DMS153 treated with DMSO at 0.1 percent for 48 hours (cell line): ENCODE measurements around the gene USP32.
"Not testable (repeated sequence)": the region's sequence is repeated elsewhere in the genome, so short reads cannot be mapped to it uniquely, and the experiment has no call there.

ENCODE experiments used
- DNase-seq: peaks from one replicate; lab custom pipeline; 2025; ENCODE audit not compliant: unreplicated experiment; lab: John Stamatoyannopoulos, UW

Gene USP32

GRCh38 chr17:60378187-60378586 is 13.7 kb downstream of the USP32 start:
- not testable (repeated sequence) for DNase-seq

- no peak for DNase-seq
These were observed 19.0 kb downstream of the USP32 start for GRCh38 chr17:60372790-60373483.

- DNase-seq = no peak
These were observed 20.0 kb downstream of the USP32 start for GRCh38 chr17:60371818-60372510.

- DNase-seq = no peak
These were observed 20.5 kb downstream of the USP32 start for GRCh38 chr17:60371416-60371815.

GRCh38 chr17:60369727-60370126 is 22.2 kb downstream of the USP32 start:
- DNase-seq = no peak

- DNase-seq = no peak
These were observed 28.1 kb downstream of the USP32 start for GRCh38 chr17:60363700-60364405.

GRCh38 chr17:60362329-60362728 is 29.6 kb downstream of the USP32 start:
- DNase-seq = no peak

GRCh38 chr17:60361889-60362288 is 30.0 kb downstream of the USP32 start:
- no peak for DNase-seq

- no peak for DNase-seq
These were observed 32.5 kb downstream of the USP32 start for GRCh38 chr17:60359415-60359814.

- no peak for DNase-seq
These were observed 33.2 kb downstream of the USP32 start for GRCh38 chr17:60358606-60359225.

GRCh38 chr17:60356940-60357339 is 35.0 kb downstream of the USP32 start:
- no peak for DNase-seq

GRCh38 chr17:60355663-60356594 is 36.0 kb downstream of the USP32 start:
- DNase-seq = no peak

- no peak for DNase-seq
These were observed 37.7 kb downstream of the USP32 start for GRCh38 chr17:60354223-60354622.

- no peak for DNase-seq
These were observed 38.2 kb downstream of the USP32 start for GRCh38 chr17:60353773-60354172.

GRCh38 chr17:60352569-60352968 is 39.4 kb downstream of the USP32 start:
- DNase-seq = no peak

- no peak for DNase-seq
These were observed 39.9 kb downstream of the USP32 start for GRCh38 chr17:60352071-60352470.

GRCh38 chr17:60351012-60351695 is 40.8 kb downstream of the USP32 start:
- DNase-seq = no peak

- no peak for DNase-seq
These were observed 43.3 kb downstream of the USP32 start for GRCh38 chr17:60348616-60349015.

GRCh38 chr17:60345233-60345632 is 46.7 kb downstream of the USP32 start:
- DNase-seq = no peak

- DNase-seq = not testable (repeated sequence)
These were observed 49.4 kb downstream of the USP32 start for GRCh38 chr17:60342492-60342891.
